Activated CD4-positive, alpha-beta T cell treated with anti-CD3 and anti-CD28 coated beads, Interleukin-2, amount 10 ng/mL, durations not matched to agents 7 days and 5 days (primary cell): ENCODE results near the gene OR4D9. TPM values are rescaled to one million over a fixed set of nuclear protein-coding genes. Genes with fewer than 3 reads are reported as not detected.

Experiments
- total RNA-seq, 2 experiments: library from RNA; stranded (reverse); gene quantifications; one replicate each; pipeline ENCODE4 v1.2.3, GENCODE V29; 2021

OR4D9 gene
- total RNA-seq, 2 experiments from 2014 or later: not detected

Other genes starting within 250 kb of the OR4D9 start
- gene OR5AN1, start 152.6 kb upstream of the OR4D9 start, total RNA-seq: not detected
- gene OR5A2, start 85.1 kb upstream of the OR4D9 start, total RNA-seq: not detected
- gene OR5A1, start 75.1 kb upstream of the OR4D9 start, total RNA-seq: not detected
- not detected for gene OR4D6, start 54.6 kb upstream of the OR4D9 start, total RNA-seq
- gene OR4D10, start 38.2 kb upstream of the OR4D9 start, total RNA-seq: not detected
- not detected for gene OR4D11, start 8.0 kb upstream of the OR4D9 start, total RNA-seq
- gene OSBP, start 104.2 kb downstream of the OR4D9 start, total RNA-seq: 10 to 100 TPM; 36.4 to 43.6 TPM
- 10 to 100 TPM; 47.2 to 59.6 TPM for gene PATL1, start 157.5 kb downstream of the OR4D9 start, total RNA-seq
- gene OR10V1, start 202.3 kb downstream of the OR4D9 start, total RNA-seq: not detected
- 10 to 100 TPM; 39.6 to 42.0 TPM for gene STX3, start 243.8 kb downstream of the OR4D9 start, total RNA-seq